SJCRH30 (cell line): ENCODE results near the gene NUP155. TPM values are rescaled to one million over a fixed set of nuclear protein-coding genes. Genes with fewer than 3 reads are reported as not detected.
A peak's percentile ranks its signal among the peaks of the same experiment; 100 is the strongest.

Experiments used
- DNase-seq, 2 experiments: peaks; one replicate each; pipeline ENCODE4 v3.0.0-alpha.2; 2015 to 2020
- H3K27ac ChIP-seq: fragments of 250-450 bp; sonication (Bioruptor Pico); 2 replicates; pipeline ENCODE4 v1.5.1; 2020; ENCODE audit warnings: mild to moderate bottlenecking, moderate library complexity
- H3K27me3 ChIP-seq: fragments of 250-450 bp; sonication (Bioruptor Pico); 2 replicates; pipeline ENCODE4 v1.5.1; 2020; ENCODE audit warnings: mild to moderate bottlenecking, moderate library complexity
- H3K36me3 ChIP-seq: fragments of 250-450 bp; sonication (Bioruptor Pico); 2 replicates; pipeline ENCODE4 v1.5.1; 2020; ENCODE audit warnings: mild to moderate bottlenecking, moderate library complexity
- H3K4me1 ChIP-seq: fragments of 250-450 bp; sonication (Bioruptor Pico); 2 replicates; pipeline ENCODE4 v1.5.1; 2020; ENCODE audit warnings: mild to moderate bottlenecking, moderate library complexity
- H3K4me3 ChIP-seq: fragments of 250-450 bp; sonication (Bioruptor Pico); 2 replicates; pipeline ENCODE4 v1.5.1; 2020; ENCODE audit warnings: mild to moderate bottlenecking, moderate library complexity
- H3K9me3 ChIP-seq: fragments of 250-450 bp; sonication (Bioruptor Pico); replicated peaks from 2 replicates; pipeline ENCODE4 v1.5.1; 2020; ENCODE audit warnings: mild to moderate bottlenecking, moderate library complexity
- total RNA-seq: library from RNA; depleted of rRNA; stranded (reverse); fragments of >200 nt; shearing (Covaris generic); gene quantifications from 2 replicates; pipeline ENCODE4 v1.2.3, GENCODE V29; 2014; rRNA removed

The NUP155 gene
- total RNA-seq, 1 experiment from 2014 or later = 133 TPM

DNA sequence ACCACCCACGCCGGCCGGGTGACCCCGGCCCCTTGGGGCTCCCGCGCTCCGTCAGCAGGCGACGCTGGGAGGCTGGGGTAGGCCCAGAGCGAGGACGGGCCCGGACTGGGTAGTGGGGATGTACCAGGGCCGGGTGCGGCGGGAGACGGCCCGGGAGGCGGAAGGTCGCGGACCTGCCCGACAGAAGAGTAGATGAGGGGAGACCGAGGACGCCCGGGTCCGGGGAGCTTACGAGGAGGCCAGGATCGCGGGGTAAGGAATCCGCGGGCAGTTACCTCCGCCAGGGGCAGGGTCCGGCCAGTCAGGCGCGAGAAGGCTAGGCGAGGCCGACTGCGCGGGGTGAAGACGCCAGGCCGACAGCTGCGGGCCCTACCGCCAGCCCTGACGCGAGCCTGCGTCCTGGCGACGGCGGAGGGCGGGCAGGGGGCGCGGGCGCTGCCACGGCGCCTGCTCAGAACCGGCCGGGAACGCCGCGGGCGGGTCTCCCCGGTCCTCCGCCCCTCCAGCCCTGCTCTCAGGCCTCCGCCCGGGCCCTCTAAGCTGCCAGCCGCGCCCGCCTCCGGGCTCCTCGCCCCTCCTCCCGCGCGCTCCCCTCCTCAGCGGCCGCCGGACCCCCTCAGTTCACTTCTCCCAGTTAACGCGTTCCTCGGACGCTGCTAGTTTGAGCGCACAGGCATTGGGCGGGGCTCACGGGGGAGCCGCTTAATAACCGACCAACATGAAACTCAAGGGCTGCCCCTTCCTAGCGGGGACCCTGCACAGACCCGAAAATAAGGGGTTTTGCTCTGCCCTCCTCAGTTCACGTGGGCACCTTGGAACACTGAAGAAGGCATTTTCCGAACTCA, 121.7 kb downstream of the NUP155 start, which contains the start of gene CPLANE1:
Gene CPLANE1, minus strand, starts transcription at position 407 of the 845 bp plus-strand sequence. CDS start 1,678 bp downstream, outside the sequence.
- Histone ChIP-seq H3K27ac (peak within 1 kb of the TSS; percentile 95), H3K36me3 (no peaks in the 10 kb centered on the region; the same call in 1 of the 2 replicates), H3K4me1 (peaks cover 6% of the 10 kb centered on the region; the same call in 1 of the 2 replicates), H3K27me3 (no peaks in the 10 kb centered on the region), H3K9me3 (no peaks in the 10 kb centered on the region), H3K4me3 (peak within 1 kb of the TSS; percentile 82)
- peak; percentile 93 to 95 for DNase-seq

DNA sequence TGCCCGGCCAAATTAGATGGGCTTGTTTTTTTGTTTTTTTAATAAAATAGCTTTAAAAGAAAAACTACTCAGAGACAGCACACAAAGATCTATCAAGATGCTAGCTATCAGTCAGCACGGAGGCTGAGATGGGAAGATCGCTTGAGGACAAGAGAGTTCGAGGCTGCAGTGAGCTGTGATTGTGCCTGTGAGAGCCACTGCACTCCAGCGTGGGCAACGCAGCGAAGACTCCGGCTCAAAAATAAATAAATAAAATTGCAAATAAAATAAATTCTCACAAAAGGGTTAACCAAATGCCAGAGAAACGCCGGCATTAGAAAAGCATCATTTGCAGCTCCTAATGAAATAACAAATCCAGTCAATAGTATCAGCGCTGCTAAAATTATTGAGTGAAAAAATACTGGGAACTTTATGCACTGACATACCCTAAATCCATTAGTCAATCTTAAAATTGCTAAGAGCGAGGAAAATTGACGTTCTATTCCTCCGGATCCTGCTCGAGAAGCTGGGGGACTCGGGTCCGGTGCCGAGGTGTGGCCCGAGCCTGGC, 122.4 kb downstream of the NUP155 start:
- DNase-seq = peak; percentile 34 to 58
- no peaks in the 10 kb centered on the region for H3K27me3 ChIP-seq
- H3K4me1 ChIP-seq = peaks cover 6% of the 10 kb centered on the region; the same call in 1 of the 2 replicates
- H3K36me3 ChIP-seq = no peaks in the 10 kb centered on the region; the same call in 1 of the 2 replicates
- H3K9me3 ChIP-seq = no peaks in the 10 kb centered on the region
- peak overlapping the region; percentile 95 for H3K27ac ChIP-seq
- peak overlapping the region; percentile 82 for H3K4me3 ChIP-seq

DNA sequence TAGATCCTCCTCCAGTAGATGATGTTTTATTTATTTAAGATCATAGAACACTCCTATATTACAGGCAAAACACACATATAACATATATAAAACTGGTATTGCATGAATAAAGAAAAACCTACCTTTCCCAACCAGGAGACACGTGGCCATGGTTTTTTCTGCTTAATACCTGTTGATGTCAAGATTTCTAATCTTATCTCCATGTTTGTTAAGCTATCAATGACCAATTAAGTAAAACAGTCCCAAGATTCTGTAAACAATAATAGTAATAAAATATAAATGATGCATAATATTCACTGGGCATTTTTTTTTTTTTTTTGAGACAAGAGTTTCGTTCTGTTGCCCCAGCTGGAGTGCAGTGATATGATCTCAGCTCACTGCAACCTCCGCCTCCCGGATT, 123.4 kb downstream of the NUP155 start:
- Histone ChIP-seq H3K4me3 (no peak overlapping the region), H3K27me3 (no peaks in the 10 kb centered on the region), H3K36me3 (peaks cover 5% of the 10 kb centered on the region; the same call in 1 of the 2 replicates), H3K27ac (no peak overlapping the region), H3K4me1 (peaks cover 6% of the 10 kb centered on the region; the same call in 1 of the 2 replicates), H3K9me3 (no peaks in the 10 kb centered on the region)
- no peak for DNase-seq

DNA sequence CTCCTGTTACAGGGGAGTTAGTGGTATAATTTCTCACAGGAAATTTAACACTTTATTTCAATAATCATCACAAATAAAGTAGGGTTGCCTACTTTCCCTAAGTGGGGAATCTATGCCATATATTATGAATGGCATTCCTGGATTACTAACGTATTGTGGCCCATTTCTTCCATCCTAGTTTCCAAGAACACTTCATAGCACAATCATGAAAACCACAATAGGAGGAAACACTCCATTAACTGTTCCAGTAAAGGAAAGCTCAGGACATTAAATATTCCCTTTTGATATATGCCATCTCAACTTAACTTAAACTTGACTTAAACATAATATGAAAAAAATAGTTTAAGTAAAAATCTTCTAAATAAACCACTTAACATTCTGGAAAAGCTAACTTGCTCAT, 123.9 kb downstream of the NUP155 start:
- no peak overlapping the region for H3K27ac ChIP-seq
- DNase-seq = no peak

More for the DNA sequence above, 123.9 kb downstream of the NUP155 start:
- peaks cover 9% of the 10 kb centered on the region for H3K36me3 ChIP-seq
- H3K4me1 ChIP-seq = peaks cover 6% of the 10 kb centered on the region; the same call in 1 of the 2 replicates
- H3K4me3 ChIP-seq = no peak overlapping the region
- no peaks in the 10 kb centered on the region for H3K9me3 ChIP-seq
- no peaks in the 10 kb centered on the region for H3K27me3 ChIP-seq

Other genes starting within 250 kb of the NUP155 start
- 26.9 and 34.2 TPM in 2 replicates for gene CPLANE1, start 121.7 kb downstream of the NUP155 start, total RNA-seq
- gene WDR70, start 8.2 kb upstream of the NUP155 start, total RNA-seq = 40.3 and 47.8 TPM in 2 replicates